HL-60 (cell line): Measurements from ENCODE around the gene SYK.
"Not testable (repeated sequence)": the region's sequence is repeated elsewhere in the genome, so short reads cannot be mapped to it uniquely, and the experiment has no call there.

Experiments used
- DNase-seq, 2 experiments: peaks; one replicate each; pipeline ENCODE4 v3.0.0-alpha.2; 2010 to 2020; ENCODE audit warnings: low read depth in 1 of 2, low spot score in 1 of 2
- H3K27ac ChIP-seq: fragments of 250-450 bp; sonication (Bioruptor Pico); replicated peaks from 2 replicates; pipeline ENCODE4 v1.5.1; 2020; ENCODE audit warnings: mild to moderate bottlenecking, moderate library complexity
- H3K27me3 ChIP-seq: fragments of 250-450 bp; sonication (Bioruptor Pico); 2 replicates; pipeline ENCODE4 v1.5.1; 2021; ENCODE audit warnings: mild to moderate bottlenecking, moderate library complexity; ENCODE audit not compliant: insufficient read depth, poor library complexity, severe bottlenecking
- H3K4me3 ChIP-seq: replicated peaks from 2 replicates; pipeline ENCODE4 v1.5.1; 2011; ENCODE audit warnings: mild to moderate bottlenecking, control low read depth, low read length; ENCODE audit not compliant: insufficient read depth
- CTCF ChIP-seq: IDR thresholded peaks from one replicate; pipeline ENCODE4 v1.5.1; 2011; ENCODE audit warnings: low read length, control low read depth, inconsistent platforms; ENCODE audit not compliant: insufficient read depth
- GABPA ChIP-seq: IDR thresholded peaks from 2 replicates; pipeline ENCODE4 v1.6.1; 2012; ENCODE audit warnings: low read depth
- POLR2AphosphoS5 ChIP-seq: IDR thresholded peaks from 2 replicates; pipeline ENCODE4 v1.6.1; 2012; ENCODE audit warnings: low read depth
- REST ChIP-seq: IDR thresholded peaks from 2 replicates; pipeline ENCODE4 v1.6.1; 2012; ENCODE audit warnings: low read depth; ENCODE audit not compliant: insufficient replicate concordance
- SPI1 ChIP-seq: IDR thresholded peaks from 2 replicates; pipeline ENCODE4 v1.6.1; 2012; ENCODE audit warnings: low read depth, mild to moderate bottlenecking, borderline replicate concordance

The SYK gene

GRCh38 chr9:90789408-90789807 is 12.2 kb upstream of the SYK start:
- no peak for DNase-seq
- TF ChIP-seq POLR2AphosphoS5, result no peak
- no peak for TF ChIP-seq SPI1
- TF ChIP-seq REST, result no peak
- no peak for TF ChIP-seq CTCF
- TF ChIP-seq GABPA, result no peak
- Histone ChIP-seq H3K4me3 (no peak overlapping the region), H3K27me3 (no peaks in the 10 kb centered on the region), H3K27ac (no peak overlapping the region)

GRCh38 chr9:90789862-90790261 is 11.8 kb upstream of the SYK start:
- no peaks in the 10 kb centered on the region for H3K27me3 ChIP-seq
- no peak for DNase-seq
- no peak overlapping the region for H3K4me3 ChIP-seq
- H3K27ac ChIP-seq, result no peak overlapping the region
- TF ChIP-seq SPI1, result no peak
- TF ChIP-seq GABPA, result no peak
- TF ChIP-seq REST, result no peak
- TF ChIP-seq CTCF, result no peak
- no peak for TF ChIP-seq POLR2AphosphoS5

GRCh38 chr9:90793024-90793423 is 8.6 kb upstream of the SYK start:
- H3K4me3 ChIP-seq, DNase-seq, H3K27ac ChIP-seq, H3K27me3 ChIP-seq: not testable (repeated sequence)

- H3K27me3 ChIP-seq, result no peaks in the 10 kb centered on the region
- H3K27ac ChIP-seq, result no peak overlapping the region; the same call in 1 of the 2 replicates
- TF ChIP-seq REST, result no peak
- TF ChIP-seq POLR2AphosphoS5, result no peak
- TF ChIP-seq SPI1, result no peak
- TF ChIP-seq GABPA, result no peak
- TF ChIP-seq CTCF, result no peak
- DNase-seq, result no peak
- no peak overlapping the region for H3K4me3 ChIP-seq
Measured at GRCh38 chr9:90793729-90794128, 7.9 kb upstream of the SYK start.
